KOPT-K1 (cell line): Measurements from ENCODE around the gene RGS1.
"Not testable (repeated sequence)": the region's sequence is repeated elsewhere in the genome, so short reads cannot be mapped to it uniquely, and the experiment has no call there.

Experiments used
- H3K27ac ChIP-seq: fragments of 200-600 bp; sonication (generic); 2 replicates; pipeline ENCODE4 v1.5.1; 2016; ENCODE audit warnings: antibody characterized with exemption, mild to moderate bottlenecking, low read depth, low read length; ENCODE audit not compliant: poor library complexity, severe bottlenecking
- H3K36me3 ChIP-seq: fragments of 200-600 bp; sonication (generic); 2 replicates; pipeline ENCODE4 v1.5.1; 2017; ENCODE audit warnings: antibody characterized with exemption, mild to moderate bottlenecking, low read length, moderate library complexity; ENCODE audit not compliant: insufficient read depth
- H3K9me3 ChIP-seq: fragments of 200-600 bp; sonication (generic); 2 replicates; pipeline ENCODE4 v1.5.1; 2017; ENCODE audit warnings: antibody characterized with exemption, low read length, mild to moderate bottlenecking; ENCODE audit not compliant: insufficient read depth, poor library complexity, severe bottlenecking

The RGS1 gene

DNA sequence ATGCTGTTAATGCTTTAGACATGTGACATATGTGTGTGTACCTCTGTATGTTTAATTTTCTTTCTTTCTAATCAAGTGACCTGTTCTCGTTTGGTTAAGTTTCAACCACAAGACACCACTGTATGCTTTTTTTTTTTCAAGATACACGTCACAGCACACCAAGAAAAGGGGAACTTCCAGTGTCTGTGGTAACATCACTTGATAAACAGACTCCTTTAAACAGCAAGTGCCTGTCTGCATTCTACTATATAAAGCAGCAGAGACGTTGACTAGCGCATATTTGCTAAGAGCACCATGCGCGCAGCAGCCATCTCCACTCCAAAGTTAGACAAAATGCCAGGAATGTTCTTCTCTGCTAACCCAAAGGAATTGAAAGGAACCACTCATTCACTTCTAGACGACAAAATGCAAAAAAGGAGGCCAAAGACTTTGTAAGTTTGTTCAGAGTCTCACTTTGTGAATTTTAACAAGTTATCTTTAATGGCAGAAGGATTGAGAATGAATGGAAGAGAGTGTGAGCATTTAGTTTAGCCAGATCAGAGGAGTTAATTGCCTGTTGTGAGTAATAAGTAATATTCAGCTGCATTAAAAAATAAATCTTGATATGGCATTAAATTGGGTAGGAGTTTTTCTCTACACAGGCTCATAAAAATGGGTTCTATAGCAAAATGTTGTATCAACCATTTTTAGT, at the start of gene RGS1:
Gene RGS1, plus strand, starts transcription at position 275 of the 691 bp plus-strand sequence. Its CDS starts 20 bp downstream, at position 295.
- Histone ChIP-seq H3K36me3 (no peaks in the 10 kb centered on the region), H3K27ac (peak within 1 kb of the TSS; percentile 55), H3K9me3 (no peaks in the 10 kb centered on the region)

DNA sequence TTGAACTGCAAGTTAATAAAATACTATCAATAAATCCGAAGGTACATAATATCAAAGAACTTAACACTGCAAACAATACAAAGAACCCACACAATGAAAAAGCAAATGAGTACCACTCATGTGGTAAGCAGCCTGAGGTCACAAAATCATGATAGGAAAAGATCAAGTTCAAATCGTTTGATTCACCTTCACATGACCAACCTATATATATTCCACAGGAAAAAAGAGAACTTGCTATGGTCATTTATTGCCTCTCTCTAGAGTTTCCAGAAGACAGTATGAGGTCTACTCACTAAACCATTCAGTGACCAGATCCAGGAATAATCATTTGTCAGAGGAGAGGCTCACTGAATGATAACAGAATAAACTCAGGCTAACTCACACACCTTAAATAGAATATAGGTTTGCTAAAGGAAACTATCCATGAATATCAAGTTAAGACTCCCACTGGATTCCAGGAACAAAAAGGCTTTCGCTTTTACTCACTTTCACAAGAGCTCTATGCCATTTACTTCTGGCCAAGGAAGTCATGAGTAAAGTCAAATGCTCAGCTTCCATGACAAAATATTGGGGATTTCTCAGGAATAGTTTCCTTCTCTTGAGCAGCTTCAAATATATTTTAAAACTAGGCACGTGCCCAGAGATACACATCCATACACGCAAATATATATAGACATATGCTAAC, 48.3 kb upstream of the RGS1 start:
- H3K9me3 ChIP-seq, result no peaks in the 10 kb centered on the region
- H3K27ac ChIP-seq, result no peak overlapping the region
- H3K36me3 ChIP-seq, result no peaks in the 10 kb centered on the region

DNA sequence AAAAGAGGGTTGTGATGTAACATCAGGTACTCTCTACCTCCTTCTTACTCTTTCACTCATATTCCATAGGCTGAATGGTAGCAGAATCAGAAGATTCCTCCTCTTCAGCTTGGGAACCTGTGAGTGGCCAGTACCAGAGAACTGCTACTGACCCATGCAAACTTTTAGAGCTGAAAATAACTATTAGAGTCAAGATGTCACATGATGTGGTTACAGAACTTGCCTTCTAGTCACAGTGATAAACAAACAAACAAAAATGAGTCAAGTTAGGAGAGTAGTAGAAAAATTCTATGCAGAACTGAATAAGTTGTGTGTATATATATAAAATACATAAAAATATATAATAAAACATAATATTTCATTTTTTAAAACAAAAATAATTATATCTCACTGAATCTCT, 47.6 kb upstream of the RGS1 start:
- Histone ChIP-seq H3K27ac (no peak overlapping the region), H3K36me3 (no peaks in the 10 kb centered on the region), H3K9me3 (no peaks in the 10 kb centered on the region)

DNA sequence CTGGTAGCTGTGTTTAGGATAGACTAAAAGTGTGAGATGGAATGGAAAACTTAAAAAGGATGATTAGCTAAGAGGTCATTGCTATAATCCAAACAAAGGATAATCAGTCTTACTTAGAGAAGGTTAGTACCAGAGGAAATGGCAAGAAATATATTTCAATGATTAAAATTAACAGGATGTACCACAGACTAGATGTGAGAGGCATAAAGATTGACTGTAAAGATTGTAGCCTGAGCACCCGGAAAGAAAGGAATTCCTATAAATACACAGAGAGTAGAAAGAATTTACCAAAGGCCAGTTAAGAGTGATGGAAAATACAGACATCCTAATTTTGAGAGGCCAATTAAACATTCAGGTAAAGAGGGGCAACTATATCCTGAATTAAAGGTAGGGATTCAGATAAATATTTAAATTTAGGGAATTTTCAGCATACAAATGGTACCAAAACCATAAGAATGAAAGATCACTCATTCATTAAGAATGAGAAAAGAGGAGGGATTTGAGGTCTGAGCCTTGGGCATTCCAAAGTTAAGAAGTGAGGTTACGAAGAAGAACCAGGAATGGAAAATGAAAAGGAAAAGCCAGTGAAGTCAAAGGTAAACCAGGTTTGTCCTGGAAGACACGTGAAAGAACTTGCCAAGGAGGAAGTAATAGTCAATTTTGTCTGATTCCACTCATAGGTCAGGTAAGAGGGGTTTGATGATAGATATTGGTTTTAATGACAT, 46.4 kb upstream of the RGS1 start:
- Histone ChIP-seq H3K36me3 (no peaks in the 10 kb centered on the region), H3K9me3 (no peaks in the 10 kb centered on the region), H3K27ac (no peak overlapping the region)

DNA sequence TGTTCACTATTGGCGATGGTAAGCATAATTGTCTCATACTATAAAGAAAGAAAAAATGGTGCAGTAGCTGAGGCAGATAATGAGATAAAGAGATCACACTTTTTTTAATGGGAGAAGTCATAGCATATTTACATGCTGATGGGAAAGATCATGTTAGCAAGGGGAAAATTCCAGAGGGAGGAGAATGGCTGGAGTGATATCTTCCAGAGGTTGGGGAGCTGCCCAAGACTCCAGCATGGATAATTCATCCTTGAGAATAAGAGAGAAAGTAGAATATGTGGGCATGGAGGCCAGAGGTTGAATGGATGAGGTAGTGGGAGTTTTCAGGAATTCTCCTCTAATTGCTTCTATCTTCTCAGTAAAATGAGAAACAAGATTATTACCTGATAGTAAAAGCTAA, 45.8 kb upstream of the RGS1 start:
- H3K9me3 ChIP-seq, result no peaks in the 10 kb centered on the region
- no peak overlapping the region for H3K27ac ChIP-seq

DNA sequence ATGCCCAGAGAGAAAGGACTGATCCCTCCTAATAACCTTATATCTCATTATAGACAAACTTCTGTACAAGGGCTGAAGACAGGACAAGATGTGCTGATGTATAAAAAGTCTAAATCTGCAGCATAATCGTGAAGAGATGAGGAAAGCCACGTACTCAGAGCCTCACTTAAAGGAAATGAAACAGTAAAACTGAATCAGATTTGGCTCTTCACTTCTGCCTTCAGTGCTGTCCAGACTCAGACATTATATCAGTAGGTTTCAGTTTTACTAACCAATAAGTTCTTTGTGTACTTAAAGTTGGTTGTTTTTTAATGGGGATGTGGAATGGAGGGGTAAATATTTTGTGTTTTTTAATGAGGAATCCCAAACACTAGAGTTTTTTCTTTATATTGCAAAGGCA, 45.3 kb upstream of the RGS1 start:
- Histone ChIP-seq H3K9me3 (no peaks in the 10 kb centered on the region), H3K27ac (no peak overlapping the region), H3K36me3 (no peaks in the 10 kb centered on the region)

More for the DNA sequence above, 45.8 kb upstream of the RGS1 start:
- H3K36me3 ChIP-seq, result no peaks in the 10 kb centered on the region

GRCh38 chr1:192531037-192531703, 44.4 kb upstream of the RGS1 start:
- not testable (repeated sequence) for H3K27ac ChIP-seq, H3K36me3 ChIP-seq, H3K9me3 ChIP-seq

- H3K36me3 ChIP-seq, result no peaks in the 10 kb centered on the region
- H3K9me3 ChIP-seq, result peaks cover 7% of the 10 kb centered on the region
- no peak overlapping the region for H3K27ac ChIP-seq
Measured at GRCh38 chr1:192534666-192535065, 40.9 kb upstream of the RGS1 start.

DNA sequence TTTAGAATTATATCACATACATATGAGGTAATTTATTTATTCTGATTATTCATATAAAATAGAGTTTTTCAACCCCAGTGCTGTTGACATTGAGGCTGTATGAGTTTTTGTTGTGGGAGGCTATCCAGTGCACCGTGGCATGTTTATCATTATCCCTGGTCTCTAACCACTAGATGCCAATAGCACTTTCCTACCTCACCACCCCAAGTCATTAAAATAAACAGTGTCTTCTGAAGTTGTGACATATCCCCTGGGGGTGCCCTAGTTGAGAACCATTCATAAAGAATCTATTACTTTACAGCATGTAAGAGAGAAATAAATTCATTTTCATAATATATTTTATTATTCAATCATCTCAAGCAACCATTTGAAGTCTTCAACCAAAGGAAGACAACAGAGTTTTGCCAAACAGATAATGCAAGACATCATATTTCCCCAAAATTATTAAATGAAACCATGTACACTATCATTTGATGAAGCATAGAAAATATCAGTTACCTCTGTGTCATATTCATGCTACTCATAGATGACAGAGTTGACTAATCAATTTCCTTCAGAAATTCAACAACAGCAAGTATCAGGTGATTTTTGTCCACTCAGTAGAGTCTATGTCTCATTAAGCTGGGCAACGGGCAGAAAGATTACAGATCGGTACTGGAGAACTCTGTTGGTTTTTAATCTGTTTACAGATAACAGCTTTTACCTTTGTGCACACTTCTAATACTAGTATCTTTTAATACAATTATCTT, 39.5 kb upstream of the RGS1 start:
- no peak overlapping the region for H3K27ac ChIP-seq

DNA sequence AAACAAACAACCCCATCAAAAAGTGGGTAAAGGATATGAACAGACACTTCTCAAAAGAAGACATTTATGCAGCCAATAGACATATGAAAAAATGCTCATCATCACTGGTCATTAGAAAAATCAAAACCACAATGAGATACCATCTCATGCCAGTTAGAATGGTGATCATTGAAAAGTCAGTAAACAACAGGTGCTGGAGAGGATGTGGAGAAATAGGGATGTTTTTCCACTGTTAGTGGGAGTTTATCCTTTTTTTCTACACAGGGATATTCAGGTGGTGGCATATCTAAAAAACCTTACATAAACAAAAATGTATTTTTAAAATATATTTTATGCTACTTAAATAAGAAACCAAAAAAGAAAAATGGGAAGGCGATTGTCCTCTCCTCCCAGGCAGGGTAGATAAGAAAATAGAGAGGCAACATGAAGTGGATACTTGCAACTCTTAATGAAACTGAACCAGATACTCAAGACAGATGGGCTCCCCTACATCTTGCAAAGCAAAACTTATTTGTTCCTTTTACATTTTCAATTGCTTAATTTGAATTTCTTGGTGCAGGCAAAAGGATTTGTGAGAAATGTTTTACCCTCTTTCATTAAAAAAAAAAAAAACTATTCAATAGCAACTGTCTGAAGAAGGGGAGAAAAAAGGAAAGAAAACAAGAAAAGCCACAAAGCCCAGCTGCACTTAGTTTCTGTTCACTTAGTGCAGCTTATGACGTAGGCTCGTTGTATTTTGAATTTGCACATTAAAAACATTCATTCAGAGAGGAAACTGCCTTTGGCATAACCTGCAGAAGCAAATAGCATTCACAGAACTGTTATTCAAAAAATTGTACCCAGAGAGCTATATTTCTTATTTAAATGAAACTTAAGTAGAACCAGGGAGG, 36.9 kb upstream of the RGS1 start:
- Histone ChIP-seq H3K9me3 (peaks cover 7% of the 10 kb centered on the region), H3K36me3 (no peaks in the 10 kb centered on the region), H3K27ac (peak overlapping the region; percentile 77)

More for the DNA sequence above, 39.5 kb upstream of the RGS1 start:
- H3K9me3 ChIP-seq, result peaks cover 7% of the 10 kb centered on the region
- H3K36me3 ChIP-seq, result no peaks in the 10 kb centered on the region

DNA sequence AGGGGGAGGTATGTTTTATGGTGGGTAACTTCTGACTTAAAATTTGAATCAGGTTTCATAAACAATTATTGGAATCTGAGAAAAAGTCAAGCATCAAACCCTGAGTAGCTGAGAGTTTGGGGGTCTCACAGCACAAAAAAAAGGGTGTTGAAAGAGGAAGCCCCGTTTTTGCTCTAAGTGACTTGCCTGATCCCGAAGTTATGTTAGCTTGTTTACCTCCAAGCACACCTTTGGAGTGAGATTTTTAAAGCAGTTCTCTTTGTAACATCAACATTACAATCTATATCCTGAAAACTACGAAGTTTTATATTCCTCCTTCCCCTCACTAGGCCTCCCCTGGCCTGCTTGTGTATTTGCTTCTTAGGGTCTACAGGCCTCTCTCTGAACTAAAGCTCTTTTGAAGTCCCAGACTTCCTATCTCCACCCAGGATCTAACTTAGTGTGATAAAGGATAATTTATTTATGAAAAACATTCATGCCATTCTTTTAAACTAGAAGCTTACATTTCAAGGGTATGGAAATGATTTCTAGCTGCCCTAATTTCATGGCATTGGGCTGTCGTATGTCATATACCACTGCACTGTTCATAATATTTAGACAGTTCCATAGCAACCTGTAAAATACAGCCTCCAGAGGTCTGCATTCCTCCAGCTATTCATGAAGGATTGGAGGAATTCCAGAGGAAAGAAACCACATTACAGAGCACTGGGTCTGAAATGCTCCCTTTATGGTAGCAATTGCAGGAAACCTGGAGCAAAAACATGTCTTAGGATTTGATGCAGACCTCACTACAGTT, 36.1 kb upstream of the RGS1 start:
- Histone ChIP-seq H3K36me3 (no peaks in the 10 kb centered on the region), H3K27ac (peak overlapping the region; percentile 77), H3K9me3 (peaks cover 7% of the 10 kb centered on the region)

GRCh38 chr1:192543445-192543844, 32.1 kb upstream of the RGS1 start:
- no peak overlapping the region for H3K27ac ChIP-seq

GRCh38 chr1:192545896-192546521, 29.6 kb upstream of the RGS1 start:
- Histone ChIP-seq H3K36me3 (no peaks in the 10 kb centered on the region), H3K9me3 (no peaks in the 10 kb centered on the region), H3K27ac (peak overlapping the region; percentile 4)

More at GRCh38 chr1:192543445-192543844, 32.1 kb upstream of the RGS1 start:
- Histone ChIP-seq H3K36me3 (no peaks in the 10 kb centered on the region), H3K9me3 (no peaks in the 10 kb centered on the region)
